Measurements from ENCODE around the gene EEFSEC. TPM values are rescaled to one million over a fixed set of nuclear protein-coding genes. Genes with fewer than 3 reads are reported as not detected.

EEFSEC gene
- total and polyA plus RNA-seq, 8 donors: 11.5 to 23.0 (median 19.9) TPM

GRCh38 chr3:128330214-128330842 lies 177.0 kb downstream of the EEFSEC start:
- Histone ChIP-seq H3K4me1 (no peaks in the 10 kb centered on the region), H3K27ac (no peak overlapping the region), H3K4me3 (no peak overlapping the region), H3K36me3 (no peaks in the 10 kb centered on the region), H3K27me3 (no peaks in the 10 kb centered on the region), H3K9me3 (no peaks in the 10 kb centered on the region)
- DNase-seq (peak in 1 of 4 donors; percentile 16), ATAC-seq (no peak)
- TF ChIP-seq, protein P1, sequence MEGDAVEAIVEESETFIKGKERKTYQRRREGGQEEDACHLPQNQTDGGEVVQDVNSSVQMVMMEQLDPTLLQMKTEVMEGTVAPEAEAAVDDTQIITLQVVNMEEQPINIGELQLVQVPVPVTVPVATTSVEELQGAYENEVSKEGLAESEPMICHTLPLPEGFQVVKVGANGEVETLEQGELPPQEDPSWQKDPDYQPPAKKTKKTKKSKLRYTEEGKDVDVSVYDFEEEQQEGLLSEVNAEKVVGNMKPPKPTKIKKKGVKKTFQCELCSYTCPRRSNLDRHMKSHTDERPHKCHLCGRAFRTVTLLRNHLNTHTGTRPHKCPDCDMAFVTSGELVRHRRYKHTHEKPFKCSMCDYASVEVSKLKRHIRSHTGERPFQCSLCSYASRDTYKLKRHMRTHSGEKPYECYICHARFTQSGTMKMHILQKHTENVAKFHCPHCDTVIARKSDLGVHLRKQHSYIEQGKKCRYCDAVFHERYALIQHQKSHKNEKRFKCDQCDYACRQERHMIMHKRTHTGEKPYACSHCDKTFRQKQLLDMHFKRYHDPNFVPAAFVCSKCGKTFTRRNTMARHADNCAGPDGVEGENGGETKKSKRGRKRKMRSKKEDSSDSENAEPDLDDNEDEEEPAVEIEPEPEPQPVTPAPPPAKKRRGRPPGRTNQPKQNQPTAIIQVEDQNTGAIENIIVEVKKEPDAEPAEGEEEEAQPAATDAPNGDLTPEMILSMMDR (IDR thresholded peaks at IDR 0.05): no peak
- intact Hi-C loops (cut with DNase I): no loop called here

- intact Hi-C loops (cut with DNase I): no loop called here
- no peak for ATAC-seq
These were observed 180.9 kb downstream of the EEFSEC start for GRCh38 chr3:128334086-128334645.

GRCh38 chr3:128334766-128335165 lies 181.5 kb downstream of the EEFSEC start:
- intact Hi-C loops (cut with DNase I): no loop called here
- TF ChIP-seq, protein P1 (IDR thresholded peaks at IDR 0.05): no peak
- no peak for ATAC-seq

More at GRCh38 chr3:128334086-128334645, 180.9 kb downstream of the EEFSEC start:
- Histone ChIP-seq H3K4me1 (no peaks in the 10 kb centered on the region), H3K36me3 (peaks cover 0 to 7% of the 10 kb centered on the region in 2 donors), H3K4me3 (no peak overlapping the region), H3K27me3 (no peaks in the 10 kb centered on the region), H3K9me3 (no peaks in the 10 kb centered on the region), H3K27ac (no peak overlapping the region)
- DNase-seq: no peak
- TF ChIP-seq, protein P1 (IDR thresholded peaks at IDR 0.05): no peak

GRCh38 chr3:128335621-128336296 lies 182.5 kb downstream of the EEFSEC start:
- TF ChIP-seq, protein P1 (IDR thresholded peaks at IDR 0.05): no peak
- peak; percentile 18 for ATAC-seq
- no peak overlapping the region for H3K4me3 ChIP-seq

More at GRCh38 chr3:128334766-128335165, 181.5 kb downstream of the EEFSEC start:
- Histone ChIP-seq H3K9me3 (no peaks in the 10 kb centered on the region), H3K4me3 (no peak overlapping the region), H3K4me1 (no peaks in the 10 kb centered on the region), H3K36me3 (peaks cover 0 to 7% of the 10 kb centered on the region in 2 donors), H3K27me3 (no peaks in the 10 kb centered on the region), H3K27ac (no peak overlapping the region)
- DNase-seq: no peak

More at GRCh38 chr3:128335621-128336296, 182.5 kb downstream of the EEFSEC start:
- Histone ChIP-seq H3K27ac (no peak overlapping the region), H3K36me3 (peaks cover 0 to 7% of the 10 kb centered on the region in 2 donors), H3K9me3 (no peaks in the 10 kb centered on the region), H3K4me1 (no peaks in the 10 kb centered on the region), H3K27me3 (no peaks in the 10 kb centered on the region)
- intact Hi-C loops (cut with DNase I): no loop called here
- DNase-seq: peak in 2 of 4 donors; percentile 27 to 60
